ENCODE data around the gene ARMCX1.
"Not testable (repeated sequence)": the region's sequence is repeated elsewhere in the genome, so short reads cannot be mapped to it uniquely, and the experiment has no call there.

The ARMCX1 gene

GRCh38 chrX:101550362-101550750, at the start of gene ARMCX1:
ARMCX1 (plus strand) TSS chrX:101550547; CDS start chrX:101552931, 2,384 bp downstream.
- peak within 1 kb of the TSS; percentile 9 for H2AFZ ChIP-seq (ENCODE audit: low read depth, low read length)
- H3K36me3 ChIP-seq (ENCODE audit: insufficient read depth, low read length), result no peaks in the 10 kb centered on the region
- no peaks in the 10 kb centered on the region for H3K27me3 ChIP-seq (ENCODE audit: insufficient read depth, low read length)
- no peaks in the 10 kb centered on the region for H3K9me3 ChIP-seq (ENCODE audit: low read length)
- no peaks in the 10 kb centered on the region for H3K4me1 ChIP-seq (ENCODE audit: insufficient read depth, low read length)
- H3K4me3 ChIP-seq (ENCODE audit: low read length), result peak within 1 kb of the TSS; percentile 52

DNA sequence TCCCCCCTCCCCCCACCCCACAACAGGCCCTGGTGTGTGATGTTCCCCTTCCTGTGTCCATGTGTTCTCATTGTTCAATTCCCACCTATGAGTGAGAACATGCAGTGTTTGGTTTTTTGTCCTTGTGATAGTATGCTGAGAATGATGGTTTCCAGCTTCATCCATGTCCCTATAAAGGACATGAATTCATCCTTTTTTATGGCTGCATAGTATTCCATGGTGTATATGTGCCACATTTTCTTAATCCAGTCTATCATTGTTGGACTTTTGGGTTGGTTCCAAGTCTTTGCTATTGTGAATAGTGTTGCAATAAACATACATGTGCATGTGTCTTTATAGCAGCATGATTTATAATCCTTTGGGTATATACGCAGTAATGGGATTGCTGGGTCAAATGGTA, 47.4 kb upstream of the ARMCX1 start:
- H3K36me3 ChIP-seq (ENCODE audit: insufficient read depth, low read length), result peaks cover 17% of the 10 kb centered on the region
- not testable (repeated sequence) for H2AFZ ChIP-seq (ENCODE audit: low read depth, low read length); H3K9me3 ChIP-seq (ENCODE audit: low read length); H3K27me3 ChIP-seq (ENCODE audit: insufficient read depth, low read length); H3K4me1 ChIP-seq (ENCODE audit: insufficient read depth, low read length); H3K4me3 ChIP-seq (ENCODE audit: low read length)

GRCh38 chrX:101507372-101507771, 43.0 kb upstream of the ARMCX1 start:
- H3K36me3 ChIP-seq (ENCODE audit: insufficient read depth, low read length), result peaks cover 8% of the 10 kb centered on the region
- H3K4me3 ChIP-seq (ENCODE audit: low read length), result no peak overlapping the region
- no peaks in the 10 kb centered on the region for H3K4me1 ChIP-seq (ENCODE audit: insufficient read depth, low read length)
- no peaks in the 10 kb centered on the region for H3K9me3 ChIP-seq (ENCODE audit: low read length)
- no peaks in the 10 kb centered on the region for H3K27me3 ChIP-seq (ENCODE audit: insufficient read depth, low read length)
- H2AFZ ChIP-seq (ENCODE audit: low read depth, low read length), result no peak overlapping the region

- no peak overlapping the region for H3K4me3 ChIP-seq (ENCODE audit: low read length)
- H3K4me1 ChIP-seq (ENCODE audit: insufficient read depth, low read length), result no peaks in the 10 kb centered on the region
Measured at GRCh38 chrX:101507986-101508385, 42.4 kb upstream of the ARMCX1 start.

GRCh38 chrX:101530944-101531343, 19.4 kb upstream of the ARMCX1 start:
- H3K4me1 ChIP-seq (ENCODE audit: insufficient read depth, low read length), result no peaks in the 10 kb centered on the region
- no peak overlapping the region for H3K4me3 ChIP-seq (ENCODE audit: low read length)
- no peaks in the 10 kb centered on the region for H3K9me3 ChIP-seq (ENCODE audit: low read length)
- H3K27me3 ChIP-seq (ENCODE audit: insufficient read depth, low read length), result no peaks in the 10 kb centered on the region
- H3K36me3 ChIP-seq (ENCODE audit: insufficient read depth, low read length), result no peaks in the 10 kb centered on the region
- no peak overlapping the region for H2AFZ ChIP-seq (ENCODE audit: low read depth, low read length)

More at GRCh38 chrX:101507986-101508385, 42.4 kb upstream of the ARMCX1 start:
- Histone ChIP-seq H2AFZ (ENCODE audit: low read depth, low read length) (no peak overlapping the region), H3K27me3 (ENCODE audit: insufficient read depth, low read length) (no peaks in the 10 kb centered on the region), H3K36me3 (ENCODE audit: insufficient read depth, low read length) (peaks cover 8% of the 10 kb centered on the region), H3K9me3 (ENCODE audit: low read length) (no peaks in the 10 kb centered on the region)

DNA sequence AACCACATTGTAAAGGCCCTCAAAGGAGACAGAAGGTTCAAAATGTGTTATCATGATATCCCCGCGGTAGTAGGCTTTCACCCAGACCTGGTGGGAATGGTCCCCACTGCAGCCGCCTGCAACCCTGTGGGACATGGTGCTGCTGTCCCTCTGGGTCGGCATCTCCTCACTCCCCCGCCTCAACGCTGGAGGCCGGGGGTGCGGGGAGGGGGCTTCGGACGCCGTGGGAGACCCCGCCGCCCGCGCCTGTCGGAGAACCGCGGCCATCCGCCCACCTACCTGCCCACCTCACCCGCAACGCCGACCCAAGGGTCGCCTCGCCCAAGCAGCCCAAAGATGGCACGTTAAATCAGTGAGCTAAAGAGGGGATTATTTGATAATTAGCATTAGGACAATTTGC, 11.2 kb upstream of the ARMCX1 start:
- no peaks in the 10 kb centered on the region for H3K9me3 ChIP-seq (ENCODE audit: low read length)
- H3K4me3 ChIP-seq (ENCODE audit: low read length), result no peak overlapping the region
- H3K36me3 ChIP-seq (ENCODE audit: insufficient read depth, low read length), result no peaks in the 10 kb centered on the region
- H3K27me3 ChIP-seq (ENCODE audit: insufficient read depth, low read length), result no peaks in the 10 kb centered on the region
- no peak overlapping the region for H2AFZ ChIP-seq (ENCODE audit: low read depth, low read length)
- H3K4me1 ChIP-seq (ENCODE audit: insufficient read depth, low read length), result no peaks in the 10 kb centered on the region

DNA sequence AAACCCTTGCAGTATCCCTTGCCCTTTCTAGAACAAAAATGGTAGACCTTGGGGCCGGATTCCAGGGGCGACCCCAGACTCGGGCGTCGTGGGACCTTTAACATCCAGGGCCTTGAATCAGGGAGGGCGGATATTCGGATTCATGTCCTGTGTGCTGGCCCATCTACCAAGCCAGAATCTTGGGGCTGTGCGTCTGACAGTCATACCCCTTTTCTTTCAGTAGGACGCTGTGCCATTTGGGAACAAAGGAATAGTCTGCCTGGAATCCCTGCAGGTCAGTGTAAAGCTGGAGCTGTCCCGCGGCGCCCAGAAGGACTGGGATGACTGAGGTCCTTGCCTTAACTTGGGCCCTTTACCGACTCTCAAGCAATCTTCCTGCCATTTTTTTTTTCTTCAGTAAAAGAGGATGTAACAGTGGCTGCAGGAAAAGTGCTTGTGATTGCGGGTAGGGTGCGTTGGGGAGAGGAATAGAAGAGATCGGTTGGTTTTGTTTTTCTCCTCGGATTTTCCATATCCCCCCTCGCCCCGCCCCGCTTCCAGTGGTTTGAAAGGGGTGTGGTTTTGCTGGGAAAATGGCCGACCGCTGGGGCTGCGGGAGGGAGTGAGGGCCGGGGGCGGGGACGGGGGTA, 518 bp downstream of the ARMCX1 start:
- Histone ChIP-seq H3K27me3 (ENCODE audit: insufficient read depth, low read length) (no peaks in the 10 kb centered on the region), H3K36me3 (ENCODE audit: insufficient read depth, low read length) (no peaks in the 10 kb centered on the region), H3K4me1 (ENCODE audit: insufficient read depth, low read length) (no peaks in the 10 kb centered on the region), H3K9me3 (ENCODE audit: low read length) (no peaks in the 10 kb centered on the region), H2AFZ (ENCODE audit: low read depth, low read length) (peak overlapping the region; percentile 9), H3K4me3 (ENCODE audit: low read length) (peak overlapping the region; percentile 52)

DNA sequence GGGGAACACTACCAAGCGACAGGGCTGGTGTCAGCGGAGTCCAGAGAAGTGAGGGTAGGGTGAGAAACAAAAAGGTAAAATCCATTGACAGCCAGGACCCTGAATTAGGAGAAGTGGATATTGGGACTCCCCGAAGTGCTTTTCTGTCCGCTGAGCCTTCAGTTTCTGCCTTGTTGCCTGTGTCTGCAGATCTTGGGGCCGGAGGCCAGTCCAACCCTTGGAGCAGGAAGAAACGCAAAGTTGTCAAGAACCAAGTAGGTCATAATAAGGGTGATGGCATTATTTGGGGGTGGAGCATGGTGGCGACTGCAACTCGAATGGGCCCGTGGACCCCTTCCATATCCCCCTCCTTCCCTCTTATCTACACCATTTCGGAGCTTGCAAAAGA, 1.0 kb downstream of the ARMCX1 start:
- Histone ChIP-seq H3K4me3 (ENCODE audit: low read length) (peak overlapping the region; percentile 52), H3K27me3 (ENCODE audit: insufficient read depth, low read length) (no peaks in the 10 kb centered on the region), H3K36me3 (ENCODE audit: insufficient read depth, low read length) (no peaks in the 10 kb centered on the region), H3K4me1 (ENCODE audit: insufficient read depth, low read length) (no peaks in the 10 kb centered on the region), H2AFZ (ENCODE audit: low read depth, low read length) (peak overlapping the region; percentile 9), H3K9me3 (ENCODE audit: low read length) (no peaks in the 10 kb centered on the region)

DNA sequence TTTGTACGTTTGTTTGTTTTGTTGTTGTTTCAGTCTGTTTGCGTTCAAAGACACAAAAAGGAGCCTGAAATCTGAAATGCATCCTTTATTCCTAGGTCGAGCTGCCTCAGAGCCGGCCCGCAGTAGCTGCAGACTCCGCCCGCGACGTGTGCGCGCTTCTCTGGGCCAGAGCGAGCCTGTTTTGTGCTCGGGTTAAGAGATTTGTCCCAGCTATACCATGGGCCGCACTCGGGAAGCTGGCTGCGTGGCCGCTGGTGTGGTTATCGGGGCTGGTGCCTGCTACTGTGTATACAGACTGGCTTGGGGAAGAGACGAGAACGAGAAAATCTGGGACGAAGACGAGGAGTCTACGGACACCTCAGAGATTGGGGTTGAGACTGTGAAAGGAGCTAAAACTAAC, 2.4 kb downstream of the ARMCX1 start:
- H3K36me3 ChIP-seq (ENCODE audit: insufficient read depth, low read length), result no peaks in the 10 kb centered on the region
- H2AFZ ChIP-seq (ENCODE audit: low read depth, low read length), result no peak overlapping the region
- H3K9me3 ChIP-seq (ENCODE audit: low read length), result no peaks in the 10 kb centered on the region
- H3K27me3 ChIP-seq (ENCODE audit: insufficient read depth, low read length), result no peaks in the 10 kb centered on the region
- no peaks in the 10 kb centered on the region for H3K4me1 ChIP-seq (ENCODE audit: insufficient read depth, low read length)
- H3K4me3 ChIP-seq (ENCODE audit: low read length), result no peak overlapping the region

- Histone ChIP-seq H3K36me3 (ENCODE audit: insufficient read depth, low read length) (no peaks in the 10 kb centered on the region), H3K27me3 (ENCODE audit: insufficient read depth, low read length) (no peaks in the 10 kb centered on the region), H2AFZ (ENCODE audit: low read depth, low read length) (no peak overlapping the region), H3K9me3 (ENCODE audit: low read length) (no peaks in the 10 kb centered on the region), H3K4me1 (ENCODE audit: insufficient read depth, low read length) (no peaks in the 10 kb centered on the region), H3K4me3 (ENCODE audit: low read length) (no peak overlapping the region)
Measured at GRCh38 chrX:101564651-101565050, 14.3 kb downstream of the ARMCX1 start.

DNA sequence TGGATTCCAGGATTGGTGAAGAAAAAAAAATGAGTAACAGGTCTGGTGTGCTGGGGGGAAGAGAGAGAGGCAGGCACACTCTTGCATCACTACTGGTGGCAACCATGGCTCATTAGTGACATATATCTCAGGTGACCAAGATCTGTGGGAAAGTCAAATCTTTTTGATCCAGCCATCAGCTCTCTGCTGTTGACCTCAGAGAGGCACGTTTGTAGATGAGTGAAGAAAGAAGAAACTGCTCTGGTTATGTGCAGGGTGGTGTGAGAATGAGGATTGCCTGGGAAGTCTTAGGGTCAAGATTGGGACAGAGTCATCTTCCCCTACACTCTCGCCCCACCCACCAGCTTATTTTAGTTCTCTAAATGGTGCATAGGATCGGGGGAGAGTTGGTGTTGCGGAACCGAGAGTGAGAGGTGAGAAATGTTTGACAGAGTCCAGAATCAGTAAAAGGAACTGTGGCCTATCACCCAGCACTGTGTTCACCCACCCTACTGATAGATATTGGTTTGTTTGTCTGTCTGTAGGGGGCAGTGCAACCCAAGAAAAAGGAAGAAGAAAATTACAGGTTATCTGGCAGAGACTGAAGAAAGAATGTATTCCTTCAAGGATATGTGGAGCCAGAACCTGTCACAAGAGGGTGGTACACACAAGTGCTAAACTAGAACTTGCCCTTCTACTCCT, 45.5 kb downstream of the ARMCX1 start:
- Histone ChIP-seq H2AFZ (ENCODE audit: low read depth, low read length) (no peak overlapping the region), H3K4me3 (ENCODE audit: low read length) (no peak overlapping the region), H3K9me3 (ENCODE audit: low read length) (no peaks in the 10 kb centered on the region), H3K27me3 (ENCODE audit: insufficient read depth, low read length) (no peaks in the 10 kb centered on the region), H3K36me3 (ENCODE audit: insufficient read depth, low read length) (no peaks in the 10 kb centered on the region), H3K4me1 (ENCODE audit: insufficient read depth, low read length) (no peaks in the 10 kb centered on the region)

GRCh38 chrX:101599592-101599991, 49.2 kb downstream of the ARMCX1 start:
- not testable (repeated sequence) for H3K4me3 ChIP-seq (ENCODE audit: low read length); H3K27me3 ChIP-seq (ENCODE audit: insufficient read depth, low read length); H3K36me3 ChIP-seq (ENCODE audit: insufficient read depth, low read length); H2AFZ ChIP-seq (ENCODE audit: low read depth, low read length); H3K9me3 ChIP-seq (ENCODE audit: low read length); H3K4me1 ChIP-seq (ENCODE audit: insufficient read depth, low read length)

- no peaks in the 10 kb centered on the region for H3K9me3 ChIP-seq (ENCODE audit: low read length)
- H2AFZ ChIP-seq (ENCODE audit: low read depth, low read length), result no peak overlapping the region
- H3K4me3 ChIP-seq (ENCODE audit: low read length), result no peak overlapping the region
- no peaks in the 10 kb centered on the region for H3K36me3 ChIP-seq (ENCODE audit: insufficient read depth, low read length)
- H3K4me1 ChIP-seq (ENCODE audit: insufficient read depth, low read length), result peaks cover 9% of the 10 kb centered on the region
- H3K27me3 ChIP-seq (ENCODE audit: insufficient read depth, low read length), result no peaks in the 10 kb centered on the region
Measured at GRCh38 chrX:101602077-101602476, 51.7 kb downstream of the ARMCX1 start.

Measured in neuron (in vitro differentiated cells).